ENCODE data around the gene THRA. TPM values are rescaled to one million over a fixed set of nuclear protein-coding genes. Genes with fewer than 3 reads are reported as not detected.

THRA gene
- total and polyA plus RNA-seq, 2 of the 8 experiments (the other 6 are each of a cell fraction or from before 2014, with no cell fraction given) = 6.4 to 10.2 TPM

GRCh38 chr17:40068917-40069750 is 6.4 kb downstream of the THRA start (continued):
- TF ChIP-seq CHD7 (IDR thresholded peaks at IDR 0.05; ENCODE audit: insufficient replicate concordance, low read length) (no peak), TEAD4 (IDR thresholded peaks at IDR 0.05; ENCODE audit: low read depth, low read length) (peak; percentile 16; the same call in 1 of the 2 replicates), JUND (IDR thresholded peaks at IDR 0.05; ENCODE audit: low read length) (no peak), EZH2 (IDR thresholded peaks at IDR 0.05; ENCODE audit: low read depth, low read length, severe bottlenecking) (no peak), RFX5 (IDR thresholded peaks at IDR 0.05; ENCODE audit: borderline replicate concordance, low read depth, low read length) (no peak), EGR1 (IDR thresholded peaks at IDR 0.05; ENCODE audit: borderline replicate concordance, low read depth, low read length) (peak; percentile 87), SIX5 (IDR thresholded peaks at IDR 0.05; ENCODE audit: low read depth, low read length) (no peak), MAX (IDR thresholded peaks at IDR 0.05) (peak; percentile 84), ASH2L (IDR thresholded peaks at IDR 0.05; ENCODE audit: low read length) (peak; percentile 68), KDM1A (IDR thresholded peaks at IDR 0.05; ENCODE audit: borderline replicate concordance, low read length) (peak; percentile 61; the same call in 1 of the 2 replicates)

Measured in H1 (cell line).